Adrenal gland (tissue), 5 donors: ENCODE results near the gene ERGIC3.

ENCODE experiments used
- CTCF ChIP-seq, 6 experiments: fragments of 450-650 bp in 4 of 6; fragments of 200-600 bp in 2 of 6; sonication (generic) in 1 of 6; IDR thresholded peaks; 1 replicate in 5 of 6; 2 replicates in 1 of 6; pipeline versions ENCODE4 v1.5.1 to v1.8.0; 2016 to 2021; ENCODE audit warnings: antibody characterized with exemption in 6 of 6, mild to moderate bottlenecking in 2 of 6, moderate library complexity in 1 of 6
- POLR2A ChIP-seq, 2 donors: fragments of 450-650 bp; IDR thresholded peaks; one replicate each; pipeline ENCODE4 v1.6.1; 2017; ENCODE audit warnings: antibody characterized with exemption in 2 of 2, mild to moderate bottlenecking in 2 of 2, moderate library complexity in 1 of 2
- donor health status: DM: no; HTN: no; CAD: no.

- TF ChIP-seq POLR2A (IDR thresholded peaks at IDR 0.05) = no peak
- no peak for TF ChIP-seq CTCF (IDR thresholded peaks at IDR 0.05)
These were observed 37.3 kb downstream of the ERGIC3 start for GRCh38 chr20:35579196-35579595.
